GM21381 (cell line): Measurements from ENCODE around the gene EVC2.

Experiments used
- ATAC-seq: cut with Tn5 transposase; IDR thresholded peaks from one replicate; pipeline ENCODE4 v1.9.1; 2021; ENCODE audit warnings: mild to moderate bottlenecking, moderate library complexity; ENCODE audit not compliant: unreplicated experiment

The EVC2 gene

DNA sequence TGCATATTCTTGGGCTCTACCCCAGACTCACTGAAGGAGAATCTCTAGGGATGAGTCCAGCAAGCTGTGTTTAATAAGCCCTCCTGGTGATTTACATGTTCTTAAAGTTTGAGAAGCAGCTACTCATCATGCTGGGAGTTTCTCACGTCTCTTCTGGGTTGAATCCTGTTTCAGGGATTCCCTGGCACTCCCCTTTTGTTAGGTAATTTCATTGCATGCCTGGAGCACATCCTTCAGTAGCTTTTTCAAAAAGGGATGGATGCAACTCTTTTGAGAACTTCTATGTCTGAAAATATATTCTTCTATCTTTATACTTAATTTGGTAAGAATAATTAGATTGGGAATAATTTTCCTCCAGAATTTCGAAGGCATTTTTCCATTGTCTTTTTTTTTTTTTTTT is 7.0 kb upstream of the EVC2 start:
- no peak for ATAC-seq

- no peak for ATAC-seq
Measured at GRCh38 chr4:5713861-5714260, 5.5 kb upstream of the EVC2 start.

DNA sequence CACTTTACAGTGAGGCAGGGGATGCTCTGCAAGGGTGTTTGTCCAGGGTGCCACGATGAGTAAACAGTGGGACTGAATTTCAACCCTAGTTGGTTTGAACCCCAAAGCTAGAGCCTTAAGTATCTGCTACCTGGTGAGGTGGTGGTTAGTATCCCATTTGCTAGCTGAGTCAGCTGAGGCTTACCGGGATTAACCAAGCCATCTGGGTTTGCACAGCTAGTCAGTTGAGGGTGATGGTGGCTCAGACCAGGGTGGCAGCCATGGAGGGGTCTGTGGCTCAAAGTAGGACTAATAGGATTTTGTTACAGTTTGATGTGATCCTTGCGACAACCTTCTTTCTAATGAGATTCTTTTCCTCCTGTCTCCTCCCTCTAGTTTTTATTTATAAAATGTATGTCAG is 4.6 kb upstream of the EVC2 start:
- ATAC-seq = no peak

DNA sequence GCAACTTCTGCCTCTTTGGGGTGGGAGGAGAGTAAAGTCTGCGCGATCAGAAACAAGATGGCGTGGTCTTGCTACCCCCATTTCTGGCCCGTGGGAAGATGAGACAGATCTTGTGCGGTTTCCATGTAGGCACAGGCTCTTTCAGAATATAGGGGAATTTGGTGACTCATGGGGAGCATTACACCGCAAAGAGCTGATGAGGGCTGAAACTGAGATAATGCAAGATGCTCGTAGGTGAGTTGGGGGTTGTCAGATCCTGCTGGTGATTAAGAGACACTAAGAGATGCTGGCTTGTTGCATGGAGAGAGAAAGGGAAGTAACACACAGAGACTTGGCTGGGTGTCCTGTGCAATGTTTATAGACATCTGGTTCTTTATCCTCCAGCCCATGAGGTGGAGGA is 4.2 kb upstream of the EVC2 start:
- no peak for ATAC-seq

GRCh38 chr4:5711479-5712184 is 3.3 kb upstream of the EVC2 start:
- ATAC-seq = no peak

- ATAC-seq = no peak
Measured at GRCh38 chr4:5710961-5711478, 2.7 kb upstream of the EVC2 start, which contains the start of gene EVC. EVC (plus strand) TSS chr4:5711201; CDS start chr4:5711381, 180 bp downstream.

DNA sequence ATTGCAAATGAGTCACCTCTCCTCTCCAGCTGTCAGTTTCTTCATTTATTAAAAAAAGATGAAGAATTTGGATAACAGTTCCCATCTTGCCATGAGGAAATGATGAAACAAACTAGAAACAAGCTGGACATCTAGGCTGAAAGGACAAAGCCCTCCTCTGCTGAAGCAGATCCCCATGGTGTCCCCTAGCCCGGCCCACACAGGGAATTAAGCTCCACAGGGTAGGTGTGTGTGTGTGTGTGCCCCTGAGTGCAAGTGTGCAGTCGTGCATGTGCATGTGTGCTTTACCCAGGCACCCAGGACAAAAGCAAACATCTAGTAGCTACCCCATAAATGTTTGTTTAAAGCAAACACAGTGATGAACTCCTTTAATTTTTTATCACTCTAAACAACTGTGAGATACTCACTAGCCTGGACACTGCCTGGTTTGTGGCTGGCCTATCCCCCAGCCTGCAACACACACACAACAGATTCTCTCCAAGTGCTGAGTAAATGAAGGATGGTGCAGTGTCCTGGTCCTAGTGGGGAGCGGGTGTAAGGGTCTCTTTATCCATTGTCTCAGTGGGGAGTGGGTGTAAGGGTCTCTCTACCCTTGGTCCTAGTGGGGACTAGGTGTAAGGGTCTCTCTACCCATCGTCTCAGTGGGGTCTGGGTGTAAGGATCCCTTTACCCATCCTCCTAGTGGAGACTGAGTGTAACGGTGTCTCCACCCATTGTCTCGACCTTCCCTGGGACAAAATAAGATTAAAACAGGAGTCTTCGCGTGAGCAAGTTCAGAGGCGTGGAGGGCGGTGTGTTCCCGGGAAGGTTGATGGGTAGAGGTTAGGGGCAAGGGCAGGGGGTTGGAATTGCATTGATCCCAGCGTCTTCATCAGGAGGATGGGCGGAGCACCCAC is 2.0 kb upstream of the EVC2 start:
- no peak for ATAC-seq

GRCh38 chr4:5709207-5709575 is 832 bp upstream of the EVC2 start:
- ATAC-seq = no peak

DNA sequence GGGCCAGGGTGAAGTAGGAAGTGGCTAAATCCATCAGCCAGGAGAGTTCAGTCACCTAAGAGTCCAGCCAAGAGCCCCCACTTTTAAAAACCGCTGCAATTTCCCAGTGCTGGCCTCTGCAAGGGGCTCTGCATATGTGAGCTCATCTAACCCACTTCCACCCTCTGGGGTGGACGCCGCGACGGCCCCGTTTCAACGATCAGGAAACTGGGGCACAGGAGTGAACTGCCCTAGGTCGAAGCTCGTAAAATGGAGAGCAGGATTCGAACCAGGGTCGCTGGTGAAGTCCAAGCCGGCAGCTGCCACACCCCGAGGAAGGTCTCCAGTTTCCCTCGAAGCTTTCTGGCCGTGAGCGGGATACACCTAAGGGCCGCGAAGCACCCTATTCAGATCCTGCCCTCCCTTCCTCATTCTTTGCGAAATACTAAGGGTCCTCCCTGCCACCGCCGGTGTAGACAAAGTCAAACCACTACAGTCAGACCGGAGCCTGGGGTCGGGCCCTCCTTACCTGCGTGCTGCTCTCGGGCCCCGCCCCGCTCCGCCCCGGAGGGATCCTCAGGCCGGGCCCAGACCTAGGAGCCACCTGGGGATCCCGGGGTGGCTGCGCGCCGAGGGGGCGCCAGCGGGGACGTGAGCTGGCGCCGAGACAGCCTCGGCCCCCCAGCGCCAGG is 446 bp downstream of the EVC2 start:
- no peak for ATAC-seq

GRCh38 chr4:5707366-5707765 is 993 bp downstream of the EVC2 start:
- ATAC-seq = no peak

GRCh38 chr4:5706486-5707290 is 1.7 kb downstream of the EVC2 start:
- ATAC-seq = no peak

GRCh38 chr4:5705647-5706320 is 2.6 kb downstream of the EVC2 start:
- ATAC-seq = no peak

DNA sequence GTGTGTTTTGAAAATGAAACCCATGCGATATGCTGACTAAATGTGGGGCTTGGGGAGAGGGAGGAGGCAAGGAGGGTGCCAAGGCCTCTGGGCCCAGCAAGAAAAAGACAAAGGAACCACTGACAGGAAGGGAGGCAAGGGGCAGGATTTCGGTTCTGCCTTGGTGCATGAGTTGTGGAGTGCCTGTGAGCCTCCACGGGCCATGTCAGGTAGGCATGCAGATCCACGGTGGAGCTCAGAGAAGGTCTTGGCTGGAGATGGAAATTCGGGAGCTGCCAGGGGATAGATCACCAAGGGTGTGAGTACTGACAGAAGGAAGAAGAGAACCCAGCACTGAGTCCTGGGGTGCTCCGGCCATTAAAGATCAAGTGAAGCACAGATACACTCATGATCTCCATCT is 4.1 kb downstream of the EVC2 start:
- ATAC-seq = no peak

DNA sequence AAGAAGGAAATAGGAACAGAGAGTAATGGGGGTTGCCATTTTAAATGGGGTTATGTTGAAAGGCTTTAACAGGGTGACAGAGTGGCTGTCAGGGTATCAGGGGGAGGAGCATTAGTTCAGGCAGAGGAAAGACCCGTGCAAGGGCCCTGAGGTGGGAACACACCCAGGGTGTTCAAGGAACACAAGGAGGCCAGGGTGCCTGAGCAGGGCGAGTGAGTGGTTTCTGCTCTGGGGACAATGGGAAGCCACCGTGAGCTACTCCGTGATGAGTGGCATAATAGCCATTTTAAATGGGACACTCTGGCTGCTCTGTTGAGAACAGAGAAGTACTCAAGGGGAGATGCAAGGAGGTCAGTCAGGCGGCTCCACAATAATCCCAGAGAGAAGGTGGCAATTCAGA is 4.5 kb downstream of the EVC2 start:
- no peak for ATAC-seq

DNA sequence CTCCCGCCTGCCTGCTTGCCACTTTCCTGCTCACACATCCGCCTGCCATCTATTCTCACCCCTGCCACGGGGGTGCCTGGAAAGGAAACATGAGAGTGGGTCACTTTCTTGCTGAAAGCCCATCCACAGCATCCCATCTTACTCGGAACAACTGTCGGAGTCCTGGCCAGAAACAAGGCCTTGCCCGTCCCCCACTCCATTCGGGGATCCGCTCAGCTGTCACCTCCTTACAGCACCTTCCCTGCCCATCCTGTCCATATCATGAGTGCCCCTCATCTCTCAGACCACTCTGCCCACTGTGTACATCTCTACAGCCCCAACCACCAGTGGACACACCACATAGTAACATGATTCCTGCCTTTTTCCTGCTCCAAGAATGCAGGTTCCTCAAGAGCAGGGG is 6.4 kb downstream of the EVC2 start:
- ATAC-seq = no peak

- ATAC-seq = no peak
Measured at GRCh38 chr4:5700459-5700858, 7.9 kb downstream of the EVC2 start.

DNA sequence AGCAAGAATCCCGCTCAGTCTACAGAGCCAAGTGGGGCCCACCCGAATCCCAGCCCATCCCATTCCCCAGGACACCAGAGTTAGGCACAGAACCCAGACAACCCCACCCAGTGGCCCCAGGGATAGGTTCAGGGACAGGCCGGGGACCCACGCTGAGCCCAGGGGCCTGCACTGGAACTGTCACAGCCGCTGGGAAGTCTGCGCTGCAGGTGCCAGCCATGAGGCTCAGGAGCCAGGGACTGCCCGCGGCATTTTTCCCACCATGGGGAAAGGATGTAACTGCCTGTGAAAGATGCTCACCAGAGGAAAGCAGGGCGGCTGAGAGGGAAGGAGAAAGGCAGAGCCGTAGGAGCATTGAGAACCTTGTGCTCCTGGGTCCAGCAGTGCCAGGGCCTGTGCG is 12.0 kb downstream of the EVC2 start:
- ATAC-seq = no peak

DNA sequence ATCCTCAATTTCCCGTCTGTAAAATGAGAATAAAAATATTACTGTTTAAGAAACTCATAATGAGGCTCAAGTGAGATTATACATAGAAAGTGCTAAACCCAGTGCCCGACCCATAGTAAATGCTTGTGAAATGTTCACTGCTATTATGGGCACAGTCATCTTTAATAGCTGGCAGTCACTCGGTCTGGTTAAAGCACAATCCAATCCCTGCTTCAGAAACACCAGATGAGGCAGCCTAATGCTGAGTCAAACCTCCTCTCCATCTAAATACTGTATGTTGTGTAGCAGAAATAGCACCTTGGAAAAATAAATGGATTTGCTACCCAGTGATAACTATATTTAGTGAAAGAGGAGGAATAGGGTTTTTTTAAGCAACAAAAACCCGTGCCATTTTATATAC is 14.5 kb downstream of the EVC2 start:
- no peak for ATAC-seq

DNA sequence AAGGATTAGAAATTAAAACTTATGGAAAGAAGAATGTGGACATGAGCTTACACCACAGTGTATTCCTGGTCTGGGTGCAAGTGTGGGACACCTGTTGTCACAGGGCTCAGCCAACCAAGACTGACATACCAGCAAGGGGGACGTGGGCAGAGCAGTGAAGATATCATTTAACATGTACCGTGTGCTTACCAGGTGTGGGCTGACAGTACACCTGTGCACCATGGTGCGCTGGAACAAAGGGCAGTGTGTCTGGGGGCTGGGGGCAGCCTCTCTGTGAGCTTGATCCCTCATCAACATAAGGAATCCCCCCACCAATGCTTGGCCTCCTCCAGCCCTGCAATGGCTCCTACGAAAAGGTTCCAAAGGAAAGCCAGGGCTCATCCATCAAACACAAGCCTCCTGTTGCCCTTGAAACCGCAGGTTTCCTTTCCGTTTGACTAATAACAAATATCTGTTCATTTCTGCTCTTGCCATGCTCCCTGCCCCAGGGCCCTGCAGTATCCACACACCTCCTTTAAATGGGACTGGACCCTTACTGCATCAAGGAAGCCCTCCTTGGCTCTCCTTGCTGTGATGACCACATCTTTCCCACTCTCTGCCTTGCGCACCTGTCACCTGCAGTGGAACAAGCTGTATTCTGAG is 16.7 kb downstream of the EVC2 start:
- no peak for ATAC-seq

- no peak for ATAC-seq
Measured at GRCh38 chr4:5689065-5689464, 19.3 kb downstream of the EVC2 start.
